Measurements from ENCODE around the gene ST6GALNAC5.

ST6GALNAC5 gene

GRCh38 chr1:76951153-76951552, 83.9 kb downstream of the ST6GALNAC5 start:
- TF ChIP-seq ZNF148 (tag by site-specific recombination; IDR thresholded peaks at IDR 0.05; ENCODE audit: borderline replicate concordance) (no peak), TCF7L2 (IDR thresholded peaks at IDR 0.05; ENCODE audit: borderline replicate concordance, low read depth, low read length) (no peak), ZNF366 (tag by site-specific recombination; conservative IDR thresholded peaks at IDR 0.05) (no peak), ZNF37A (tag by site-specific recombination; IDR thresholded peaks at IDR 0.05) (no peak), ZNF785 (tag by site-specific recombination; IDR thresholded peaks at IDR 0.05) (no peak), ZNF292 (tag by site-specific recombination; IDR thresholded peaks at IDR 0.05; ENCODE audit: borderline replicate concordance, low read depth) (no peak), ZNF610 (tag by site-specific recombination; IDR thresholded peaks at IDR 0.05; ENCODE audit: borderline replicate concordance) (no peak), ZNF621 (tag by site-specific recombination; IDR thresholded peaks at IDR 0.05) (no peak), ZNF350 (tag by site-specific recombination; IDR thresholded peaks at IDR 0.05) (no peak), ZNF837 (tag by site-specific recombination; IDR thresholded peaks at IDR 0.05) (no peak), BCL11A (tag by site-specific recombination; IDR thresholded peaks at IDR 0.05; ENCODE audit: low read depth) (no peak), ZNF404 (tag by site-specific recombination; IDR thresholded peaks at IDR 0.05) (no peak), ZNF121 (tag by site-specific recombination; IDR thresholded peaks at IDR 0.05) (no peak), ZNF362 (tag by site-specific recombination; IDR thresholded peaks at IDR 0.05) (no peak), ZNF548 (tag by site-specific recombination; IDR thresholded peaks at IDR 0.05) (no peak)
- Histone ChIP-seq H3K4me3 (ENCODE audit: low read depth, low read length) (no peak overlapping the region), H3K36me3 (ENCODE audit: control insufficient read depth in 2 of 2, insufficient read depth in 1 of 2, low read length in 2 of 2) (no peaks in the 10 kb centered on the region), H3K27ac (ENCODE audit: extremely low read depth, low read depth, low read length) (no peak overlapping the region), H3K4me1 (ENCODE audit: control insufficient read depth, insufficient read depth, low read length) (no peaks in the 10 kb centered on the region), H3K9me3 (ENCODE audit: control insufficient read depth, insufficient read depth, low read depth, low read length) (no peaks in the 10 kb centered on the region)
- ChIA-PET CTCF (no interaction called here), POLR2A (no interaction called here)

GRCh38 chr1:76955652-76956051, 88.4 kb downstream of the ST6GALNAC5 start:
- TF ChIP-seq PRDM2 (tag by site-specific recombination; IDR thresholded peaks at IDR 0.05; ENCODE audit: borderline replicate concordance) = no peak
- no peak for TF ChIP-seq ZNF76 (tag by site-specific recombination; IDR thresholded peaks at IDR 0.05; ENCODE audit: borderline replicate concordance, low read depth)
- TF ChIP-seq ZNF146 (tag by site-specific recombination; IDR thresholded peaks at IDR 0.05) = no peak
- no peak for TF ChIP-seq ZNF157 (tag by site-specific recombination; IDR thresholded peaks at IDR 0.05)
- TF ChIP-seq BCL11B (tag by site-specific recombination; IDR thresholded peaks at IDR 0.05; ENCODE audit: low read depth) = no peak
- no peak for TF ChIP-seq ZNF660 (tag by site-specific recombination; IDR thresholded peaks at IDR 0.05)
- no peak for TF ChIP-seq ZNF624 (tag by site-specific recombination; IDR thresholded peaks at IDR 0.05)
- TF ChIP-seq ZNF707 (tag by site-specific recombination; IDR thresholded peaks at IDR 0.05) = no peak
- no peak for TF ChIP-seq ZNF24 (tag by site-specific recombination; IDR thresholded peaks at IDR 0.05)
- TF ChIP-seq ZNF302 (tag by site-specific recombination; IDR thresholded peaks at IDR 0.05; ENCODE audit: low read depth) = no peak
- Histone ChIP-seq H3K9me3 (ENCODE audit: control insufficient read depth, insufficient read depth, low read depth, low read length) (no peaks in the 10 kb centered on the region), H3K4me1 (ENCODE audit: control insufficient read depth, insufficient read depth, low read length) (no peaks in the 10 kb centered on the region), H3K27ac (ENCODE audit: extremely low read depth, low read depth, low read length) (no peak overlapping the region), H3K36me3 (ENCODE audit: control insufficient read depth in 2 of 2, insufficient read depth in 1 of 2, low read length in 2 of 2) (no peaks in the 10 kb centered on the region), H3K4me3 (ENCODE audit: low read depth, low read length) (no peak overlapping the region)
- POLR2A ChIA-PET = no interaction called here
- CTCF ChIA-PET = no interaction called here
